Cortex of kidney (tissue), 1 donor: ENCODE data around the gene GRSF1.
"Not testable (repeated sequence)": the region's sequence is repeated elsewhere in the genome, so short reads cannot be mapped to it uniquely, and the experiment has no call there.

ENCODE experiments used
- DNase-seq: peaks from one replicate; lab custom pipeline; 2025; lab: John Stamatoyannopoulos, UW

Gene GRSF1, protein sequence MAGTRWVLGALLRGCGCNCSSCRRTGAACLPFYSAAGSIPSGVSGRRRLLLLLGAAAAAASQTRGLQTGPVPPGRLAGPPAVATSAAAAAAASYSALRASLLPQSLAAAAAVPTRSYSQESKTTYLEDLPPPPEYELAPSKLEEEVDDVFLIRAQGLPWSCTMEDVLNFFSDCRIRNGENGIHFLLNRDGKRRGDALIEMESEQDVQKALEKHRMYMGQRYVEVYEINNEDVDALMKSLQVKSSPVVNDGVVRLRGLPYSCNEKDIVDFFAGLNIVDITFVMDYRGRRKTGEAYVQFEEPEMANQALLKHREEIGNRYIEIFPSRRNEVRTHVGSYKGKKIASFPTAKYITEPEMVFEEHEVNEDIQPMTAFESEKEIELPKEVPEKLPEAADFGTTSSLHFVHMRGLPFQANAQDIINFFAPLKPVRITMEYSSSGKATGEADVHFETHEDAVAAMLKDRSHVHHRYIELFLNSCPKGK

DNA sequence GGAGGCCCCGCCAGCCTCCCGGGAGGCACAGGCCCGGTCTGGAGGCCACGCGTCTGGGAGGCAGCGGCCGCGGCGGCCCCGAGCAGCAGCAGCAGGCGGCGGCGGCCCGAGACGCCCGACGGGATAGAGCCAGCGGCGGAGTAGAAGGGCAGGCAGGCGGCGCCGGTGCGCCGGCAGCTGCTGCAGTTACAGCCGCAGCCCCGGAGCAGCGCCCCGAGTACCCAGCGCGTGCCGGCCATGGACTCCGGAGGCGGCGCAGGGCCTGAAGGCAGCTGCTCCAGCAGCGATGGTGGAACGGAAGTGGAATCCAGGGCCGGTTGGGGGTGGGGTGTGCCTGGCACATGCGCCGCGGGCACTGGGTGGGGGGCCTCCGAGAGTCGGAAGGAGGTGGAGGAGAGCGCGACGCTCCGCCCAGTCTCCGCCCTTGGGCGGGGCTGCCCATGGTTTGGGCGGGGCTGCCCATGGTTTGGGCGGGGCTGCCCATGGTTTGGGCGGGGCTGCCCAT is at the start of gene GRSF1:
Gene GRSF1, minus strand, starts transcription at position 302 of the 505 bp plus-strand sequence. Its CDS starts 63 bp downstream, at position 239.
- DNase-seq, result no peak

- DNase-seq, result no peak
Observed at GRCh38 chr4:70885174-70885573, 45.5 kb upstream of the GRSF1 start.

GRCh38 chr4:70880739-70881138 is 41.0 kb upstream of the GRSF1 start:
- DNase-seq, result no peak

DNA sequence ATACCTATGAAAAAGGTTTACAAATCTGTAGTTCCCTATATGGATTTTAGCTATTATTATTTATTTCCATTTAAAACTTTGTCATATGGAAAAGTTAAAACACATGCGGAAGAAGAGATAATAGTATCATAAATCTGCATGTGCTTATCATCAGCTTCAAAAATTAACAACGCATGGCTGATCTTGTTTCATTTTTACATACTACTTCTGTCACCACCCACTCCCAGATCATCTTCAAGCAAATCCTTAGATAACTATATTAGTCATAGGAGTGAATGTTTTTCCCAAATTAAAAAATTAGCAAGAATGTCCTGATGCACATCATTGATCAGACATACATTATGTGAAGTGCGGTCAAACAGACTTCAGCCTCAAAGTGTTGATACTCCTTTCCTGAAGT is 37.9 kb upstream of the GRSF1 start:
- no peak for DNase-seq

DNA sequence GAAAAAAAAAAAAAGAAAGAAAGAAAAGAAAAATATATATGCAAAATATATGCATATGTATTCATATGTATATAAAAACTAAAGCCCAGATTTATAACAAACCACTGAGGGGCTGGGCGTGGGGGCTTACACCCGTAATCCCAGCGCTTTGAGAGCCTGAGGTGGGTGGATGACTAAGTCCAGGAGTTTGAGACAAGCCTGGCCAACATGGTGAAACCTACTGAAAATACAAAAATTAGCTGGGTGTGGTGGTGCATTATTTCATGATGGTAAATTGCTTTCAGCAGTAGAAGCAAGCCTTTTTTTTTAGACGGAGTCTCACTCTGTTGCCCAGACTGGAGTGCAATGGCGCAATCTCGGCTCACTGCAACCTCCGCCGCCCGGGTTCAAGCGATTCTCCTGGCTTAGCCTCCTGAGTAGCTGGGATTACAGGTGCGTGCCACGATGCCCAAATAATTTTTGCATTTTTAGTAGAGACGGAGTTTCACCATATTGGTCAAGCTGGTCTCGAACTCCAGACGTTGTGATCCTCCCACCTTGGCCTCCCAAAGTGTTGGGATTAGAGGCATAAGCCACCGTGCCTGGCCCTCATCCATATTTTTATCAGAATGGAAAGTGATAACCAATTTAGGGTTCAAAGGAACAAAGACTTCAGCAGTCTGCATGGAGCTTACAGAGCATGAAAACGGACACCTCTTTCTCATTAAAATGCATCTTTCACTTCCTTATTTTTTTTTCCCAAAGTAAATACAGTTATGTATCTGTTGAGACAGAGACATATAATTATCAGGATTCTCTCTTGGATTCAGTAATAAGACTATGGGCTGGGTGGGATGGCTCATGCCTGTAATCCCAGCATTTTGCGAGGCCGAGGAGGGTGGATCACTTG is 34.8 kb upstream of the GRSF1 start:
- DNase-seq, result no peak

DNA sequence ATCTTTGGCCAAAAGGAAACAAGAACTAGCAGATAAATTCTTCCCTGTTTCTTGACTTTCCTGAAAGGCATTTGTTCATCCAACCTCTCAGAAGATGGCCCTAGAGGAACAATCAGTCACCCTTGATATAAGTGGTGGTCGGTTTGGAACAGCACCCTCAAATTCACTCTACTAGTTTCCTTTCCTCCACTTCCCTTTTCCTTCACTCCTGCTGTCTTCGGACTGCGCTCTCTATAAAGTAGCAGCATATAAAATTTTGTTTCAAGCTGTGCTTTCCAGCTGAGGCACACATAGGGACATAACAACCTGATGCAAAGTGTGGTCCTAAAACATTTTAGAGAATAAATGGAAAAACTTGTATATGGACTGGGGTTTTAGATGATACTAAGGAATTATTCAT is 33.5 kb upstream of the GRSF1 start:
- DNase-seq, result no peak

- DNase-seq, result no peak
Observed at GRCh38 chr4:70868778-70869177, 29.1 kb upstream of the GRSF1 start.

DNA sequence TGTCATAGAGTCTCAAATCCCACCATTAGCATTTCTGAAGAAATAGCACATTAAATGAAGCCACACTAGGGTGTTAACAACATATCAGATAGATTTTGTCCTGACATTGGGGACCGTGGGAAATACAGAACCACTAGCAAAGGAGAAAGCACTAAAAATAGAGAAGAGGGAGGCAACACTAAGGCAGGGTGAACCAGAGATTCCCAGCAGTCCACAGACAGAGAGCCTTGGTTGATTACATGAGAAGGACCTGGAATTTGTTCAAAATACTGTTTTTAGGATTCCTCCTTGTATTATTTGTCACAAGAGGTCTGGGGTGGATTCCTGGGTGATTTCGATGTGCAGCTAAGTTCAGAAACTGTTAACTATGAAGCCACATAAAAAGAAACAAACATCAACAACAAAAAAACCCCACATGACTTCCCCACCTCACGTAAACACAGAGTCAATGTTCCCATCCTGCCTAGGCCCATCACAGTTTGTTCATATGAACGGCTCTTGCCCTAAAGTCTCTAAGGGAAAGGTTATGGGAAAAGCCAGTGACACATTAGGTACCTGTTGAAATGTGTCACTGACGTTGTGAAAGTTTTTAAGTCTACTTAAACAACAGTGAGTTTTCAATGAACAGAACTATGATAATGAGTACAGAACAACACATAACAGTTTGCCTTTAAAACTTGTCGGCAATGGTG is 23.6 kb upstream of the GRSF1 start:
- no peak for DNase-seq

DNA sequence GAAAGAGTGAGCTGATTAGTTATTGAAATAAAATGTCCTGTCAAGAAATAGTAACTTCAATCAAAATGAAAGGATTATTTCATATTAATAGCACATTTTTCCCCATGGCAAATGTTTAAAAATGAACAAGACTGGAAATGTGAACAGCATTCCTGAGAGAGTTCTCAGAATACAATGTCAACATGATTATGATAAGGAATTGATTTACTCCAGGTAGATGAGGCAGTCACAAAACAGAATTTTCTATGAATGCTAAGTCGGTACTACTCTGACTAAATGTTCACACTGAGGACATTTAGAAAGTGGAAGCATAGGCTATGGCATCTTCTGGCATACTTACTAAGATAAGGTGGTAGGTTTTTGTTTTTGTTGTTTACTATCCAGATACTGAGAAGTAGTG is 19.4 kb upstream of the GRSF1 start:
- no peak for DNase-seq

DNA sequence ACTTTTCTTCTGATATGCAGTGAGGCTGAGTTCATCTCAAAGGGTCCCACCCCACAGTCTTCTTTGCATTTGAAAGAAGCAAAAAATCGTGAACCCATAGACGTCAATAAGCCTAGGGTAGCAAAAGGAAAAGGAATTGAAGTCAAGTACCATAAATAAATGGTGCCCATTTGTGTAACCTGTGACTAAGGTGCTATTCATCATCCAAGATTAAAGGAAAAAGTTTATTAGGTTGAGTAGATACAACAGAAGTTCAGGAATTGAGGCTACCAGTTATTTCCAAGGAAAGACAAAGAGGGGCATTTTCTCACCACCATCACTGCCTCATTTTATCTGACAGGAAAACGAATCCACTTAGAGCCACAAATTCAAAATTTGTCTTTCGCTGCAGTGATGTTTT is 18.8 kb upstream of the GRSF1 start:
- no peak for DNase-seq

DNA sequence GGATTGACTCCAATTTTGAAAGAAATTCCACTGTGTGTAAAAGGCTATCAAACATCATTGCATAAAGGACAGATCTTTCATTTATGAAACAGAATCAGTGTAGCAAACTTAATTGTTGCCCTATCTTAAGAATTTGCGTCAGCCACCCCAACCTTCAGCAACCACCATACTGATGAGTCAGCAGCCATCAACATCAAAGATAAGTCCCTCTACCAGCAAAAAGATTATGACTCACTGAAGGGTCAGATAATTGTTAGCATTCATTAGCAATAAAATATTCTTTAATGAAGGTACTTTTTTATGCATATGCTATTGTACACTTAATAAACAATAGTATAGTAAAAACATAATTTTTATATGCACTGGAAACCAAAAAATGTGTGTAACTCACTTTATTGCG is 15.8 kb upstream of the GRSF1 start:
- no peak for DNase-seq

DNA sequence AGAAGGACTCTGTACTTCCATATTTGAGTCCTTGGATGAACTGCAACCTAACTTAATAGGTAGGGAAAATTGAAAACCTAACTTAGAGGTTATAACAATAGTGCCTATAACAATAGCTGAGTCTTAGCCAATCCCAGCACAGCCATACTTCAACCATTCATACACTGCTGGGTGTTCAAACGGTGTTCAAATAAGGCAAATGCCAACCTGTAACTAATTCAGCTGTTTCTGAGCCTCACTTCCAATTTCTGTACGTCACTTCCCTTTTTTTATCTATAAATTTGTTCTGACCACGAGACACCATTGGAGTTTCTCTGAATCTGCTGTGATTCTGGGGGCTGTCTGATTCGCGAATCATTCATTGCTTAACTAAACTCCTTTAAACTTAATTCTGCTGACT is 9.6 kb upstream of the GRSF1 start:
- no peak for DNase-seq

DNA sequence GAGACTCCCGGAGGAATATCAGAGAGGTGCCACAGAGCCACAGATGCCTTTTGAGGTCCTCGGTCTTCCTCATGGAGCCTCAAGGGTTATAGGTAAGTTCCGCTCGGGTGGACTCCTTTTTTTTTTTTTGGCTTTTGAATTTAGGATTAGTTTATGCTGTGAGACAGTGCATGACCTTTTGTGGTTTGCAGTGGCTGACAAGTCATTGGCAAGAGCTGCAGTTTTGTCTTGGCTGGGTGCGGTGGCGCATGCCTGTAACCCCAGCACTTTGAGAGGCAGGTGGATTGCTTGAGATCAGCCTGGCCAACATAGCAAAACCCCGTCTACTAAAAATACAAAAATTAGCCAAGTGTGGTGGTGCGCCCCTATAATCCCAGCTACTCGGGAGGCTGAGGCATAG is 4.5 kb upstream of the GRSF1 start:
- no peak for DNase-seq

DNA sequence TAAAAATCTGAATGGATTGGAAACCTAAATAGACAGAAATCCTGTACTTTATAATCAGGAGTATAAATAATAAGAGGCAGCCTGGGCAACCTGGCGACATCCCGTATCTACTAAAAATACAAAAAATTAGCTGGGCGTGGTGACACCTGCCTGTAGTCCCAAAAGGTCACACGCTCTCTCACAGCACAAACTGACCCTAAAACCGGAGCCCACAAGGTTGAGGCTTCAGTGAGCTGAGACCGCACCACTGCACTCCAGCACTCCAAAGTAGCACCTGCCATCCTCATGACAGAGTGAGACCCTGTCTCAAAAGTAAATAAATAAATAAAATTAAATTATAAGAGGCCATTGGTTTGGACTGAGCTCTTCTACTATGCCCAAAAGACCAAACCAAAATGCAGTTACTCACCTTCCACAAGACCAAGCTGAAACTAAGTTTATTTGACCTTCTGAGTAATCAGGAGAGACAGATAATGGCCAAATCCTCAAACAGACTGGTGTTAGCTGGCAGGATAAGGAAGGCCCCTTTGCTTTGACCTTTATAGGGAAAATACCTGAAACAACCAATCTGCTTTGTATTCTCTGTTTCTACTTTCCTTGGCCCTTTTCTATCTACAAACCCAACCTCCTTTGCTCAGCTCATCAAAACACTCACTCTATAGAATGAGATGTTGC is 3.2 kb upstream of the GRSF1 start:
- DNase-seq, result no peak

DNA sequence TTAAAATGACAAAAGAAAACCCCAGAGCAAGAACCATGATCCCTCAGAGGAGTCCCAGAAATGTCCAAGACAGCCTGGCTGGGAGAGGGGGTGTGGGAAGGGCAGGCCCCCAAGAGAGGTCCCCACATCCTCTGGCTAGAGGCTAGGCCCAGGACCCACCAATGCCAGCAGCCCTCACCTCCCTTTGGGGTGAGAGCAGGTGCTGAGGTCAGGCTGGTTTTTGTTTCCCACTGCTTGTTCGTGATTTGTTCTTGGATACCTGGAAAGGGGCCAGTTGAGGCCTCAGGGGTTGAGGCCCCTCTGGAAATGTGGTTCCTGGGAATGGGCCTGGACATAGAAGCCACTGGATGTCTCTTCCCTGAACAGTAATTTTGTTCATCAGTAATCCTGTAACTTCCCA is 2.3 kb upstream of the GRSF1 start:
- DNase-seq, result no peak

GRCh38 chr4:70841211-70841610 is 1.5 kb upstream of the GRSF1 start:
- DNase-seq, result no peak

DNA sequence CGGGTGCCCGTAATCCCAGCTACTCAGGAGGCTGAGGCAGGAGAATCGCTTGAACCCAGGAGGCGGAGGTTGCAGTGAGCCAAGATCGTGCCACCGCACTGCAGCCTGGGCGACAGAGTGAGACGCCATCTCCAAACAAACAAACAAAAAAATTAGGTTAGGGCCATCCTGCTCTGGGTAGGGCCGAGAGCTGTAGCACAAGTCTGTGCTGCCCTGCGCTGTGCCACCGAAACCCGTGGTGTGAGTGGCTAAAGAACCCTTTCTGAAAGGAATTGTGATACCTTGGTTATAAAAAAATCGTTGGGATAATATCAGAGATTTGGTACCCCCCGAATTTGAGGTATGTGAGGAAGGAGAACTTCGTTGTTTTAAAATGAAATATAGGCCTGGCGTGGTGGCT is 941 bp upstream of the GRSF1 start:
- not testable (repeated sequence) for DNase-seq

- not testable (repeated sequence) for DNase-seq
Observed at GRCh38 chr4:70840137-70840536, 447 bp upstream of the GRSF1 start.

- DNase-seq, result no peak
Observed at GRCh38 chr4:70838666-70839588, 763 bp downstream of the GRSF1 start.

DNA sequence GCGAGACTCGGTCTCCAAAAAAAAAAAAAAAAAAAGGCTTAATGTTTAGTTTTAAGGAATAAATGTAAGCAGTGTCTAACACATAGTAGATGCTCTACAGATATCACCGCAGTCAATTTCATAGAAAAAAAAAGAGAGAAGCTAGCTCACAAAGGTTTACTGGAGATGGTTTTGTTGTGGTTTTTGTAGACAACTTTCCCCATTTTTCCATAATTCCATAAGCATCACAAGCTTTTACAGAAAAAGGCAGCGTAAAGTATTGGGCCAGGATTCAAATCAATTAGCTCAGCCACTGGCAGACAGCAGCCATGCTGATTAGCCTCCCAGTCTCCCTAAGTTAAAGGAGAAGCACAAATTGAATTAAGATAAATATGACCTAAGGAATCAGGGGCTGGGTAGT is 1.5 kb downstream of the GRSF1 start:
- no peak for DNase-seq

DNA sequence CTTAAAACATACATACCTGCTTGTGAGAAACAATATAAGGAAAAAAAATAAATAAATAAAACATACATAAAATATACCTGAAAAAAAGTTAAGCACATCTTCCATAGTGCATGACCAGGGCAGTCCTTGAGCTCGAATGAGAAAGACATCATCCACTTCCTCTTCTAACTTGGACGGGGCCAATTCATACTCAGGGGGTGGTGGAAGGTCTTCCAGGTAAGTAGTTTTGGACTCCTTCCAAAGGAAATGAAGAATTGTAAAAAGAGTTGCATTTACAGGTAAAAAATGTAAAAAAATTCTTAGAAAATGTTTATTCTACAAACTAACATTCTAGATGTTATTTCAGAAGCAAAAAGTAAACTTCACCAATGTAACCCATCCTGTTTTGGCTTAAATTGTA is 3.6 kb downstream of the GRSF1 start:
- DNase-seq, result no peak
